22Rv1 (cell line): ENCODE data around the gene ACOT9.

Experiments
- CTCF ChIP-seq: fragments of 450-650 bp; IDR thresholded peaks from 2 replicates; pipeline ENCODE4 v1.5.1; 2017; ENCODE audit warnings: mild to moderate bottlenecking
- ZFX ChIP-seq: fragments of 450-650 bp; IDR thresholded peaks from 2 replicates; pipeline ENCODE4 v1.6.1; 2017; ENCODE audit warnings: antibody characterized with exemption, borderline replicate concordance

DNA sequence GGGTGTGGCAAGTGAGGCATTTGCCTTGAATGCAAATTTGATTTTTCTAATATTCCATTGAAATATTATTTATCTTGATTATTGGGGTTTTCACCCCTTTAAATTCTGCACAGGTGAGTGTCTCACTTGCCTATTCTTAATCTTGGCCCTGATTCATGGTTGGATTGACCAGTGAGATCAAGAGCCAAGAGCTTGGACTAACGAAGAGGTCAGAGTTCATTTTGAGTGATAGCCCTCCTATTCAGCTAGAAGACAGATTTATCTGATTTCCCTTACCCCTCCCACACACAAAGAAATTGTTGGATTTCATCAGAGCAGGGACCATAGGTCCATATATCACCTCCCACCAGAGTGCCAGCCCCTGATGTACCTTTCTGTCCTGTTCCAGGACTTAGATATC lies 11.6 kb upstream of the ACOT9 start:
- TF ChIP-seq CTCF (no peak), ZFX (no peak)
